Measurements from ENCODE around the gene POLA1. TPM values are rescaled to one million over a fixed set of nuclear protein-coding genes. Genes with fewer than 3 reads are reported as not detected.

POLA1 gene
- total and polyA plus RNA-seq, 4 experiments from 2014 or later, result 4.9 to 9.1 (median 7.0) TPM

- Histone ChIP-seq H3K27ac (ENCODE audit: low read depth, low read length) (no peak overlapping the region), H3K27me3 (ENCODE audit: insufficient read depth, low read length) (no peaks in the 10 kb centered on the region), H3K9me3 (ENCODE audit: control insufficient read depth in 1 of 2, low read length in 2 of 2) (no peaks in the 10 kb centered on the region), H3K36me3 (ENCODE audit: insufficient read depth, low read length) (no peaks in the 10 kb centered on the region), H3K4me3 (ENCODE audit: low read length in 2 of 2) (no peak overlapping the region), H3K4me1 (ENCODE audit: insufficient read depth, low read length) (peaks cover 12% of the 10 kb centered on the region)
- DNase-seq, result no peak
- no peak overlapping the region for H3K27ac Mint-ChIP-seq
- peaks cover 0 to 11% of the 10 kb centered on the region in 2 donors for H3K36me3 Mint-ChIP-seq
- H3K9me3 Mint-ChIP-seq, result no peaks in the 10 kb centered on the region
- intact Hi-C loops (cut with micrococcal nuclease), result no loop called here
- CTCF ChIA-PET (ENCODE audit: partially characterized antibody), result interaction anchor here (0.7 kb wide), 1 partner anchor 23 kb away, joined by 3 read pairs; no protein-coding TSS in a partner anchor
- H3K4me3 Mint-ChIP-seq, result no peak overlapping the region
- POLR2A ChIA-PET (ENCODE audit: partially characterized antibody), result no interaction called here
- peaks cover 6 to 27% (median 16%) of the 10 kb centered on the region in 4 donors for H3K4me1 Mint-ChIP-seq
- H3K27me3 Mint-ChIP-seq, result no peaks in the 10 kb centered on the region
These were observed 2.6 kb downstream of the POLA1 start for GRCh38 chrX:24696294-24696693.

GRCh38 chrX:24702362-24703184 is 8.9 kb downstream of the POLA1 start:
- Mint-ChIP-seq H3K4me1 (peaks cover 0 to 1% (median under 1%) of the 10 kb centered on the region in 4 donors), H3K4me3 (no peak overlapping the region), H3K27me3 (no peaks in the 10 kb centered on the region), H3K36me3 (peaks cover 11 to 30% of the 10 kb centered on the region in 2 donors), H3K9me3 (no peaks in the 10 kb centered on the region), H3K27ac (no peak overlapping the region)
- no peaks in the 10 kb centered on the region for H3K9me3 ChIP-seq (ENCODE audit: control insufficient read depth in 1 of 2, low read length in 2 of 2)
- CTCF ChIA-PET (ENCODE audit: partially characterized antibody), result interaction anchor here (0.8 kb wide), 1 partner anchor 27 kb away, joined by 3 read pairs; no protein-coding TSS in a partner anchor
- H3K36me3 ChIP-seq (ENCODE audit: insufficient read depth, low read length), result no peaks in the 10 kb centered on the region
- intact Hi-C loops (cut with micrococcal nuclease), result no loop called here
- H3K4me1 ChIP-seq (ENCODE audit: insufficient read depth, low read length), result no peaks in the 10 kb centered on the region
- DNase-seq, result no peak
- POLR2A ChIA-PET (ENCODE audit: partially characterized antibody), result no interaction called here
- no peaks in the 10 kb centered on the region for H3K27me3 ChIP-seq (ENCODE audit: insufficient read depth, low read length)
- H3K27ac ChIP-seq (ENCODE audit: low read depth, low read length), result no peak overlapping the region
- H3K4me3 ChIP-seq (ENCODE audit: low read length in 2 of 2), result no peak overlapping the region

GRCh38 chrX:24703185-24703494 is 9.4 kb downstream of the POLA1 start:
- H3K4me3 Mint-ChIP-seq, result no peak overlapping the region
- no peaks in the 10 kb centered on the region for H3K9me3 ChIP-seq (ENCODE audit: control insufficient read depth in 1 of 2, low read length in 2 of 2)
- no peaks in the 10 kb centered on the region for H3K4me1 ChIP-seq (ENCODE audit: insufficient read depth, low read length)
- no peak for DNase-seq
- H3K9me3 Mint-ChIP-seq, result no peaks in the 10 kb centered on the region
- no peaks in the 10 kb centered on the region for H3K27me3 Mint-ChIP-seq
- intact Hi-C loops (cut with micrococcal nuclease), result no loop called here
- CTCF ChIA-PET (ENCODE audit: partially characterized antibody), result interaction anchor here (0.8 kb wide), 1 partner anchor 27 kb away, joined by 3 read pairs; no protein-coding TSS in a partner anchor
- H3K4me1 Mint-ChIP-seq, result peaks cover 0 to 1% (median under 1%) of the 10 kb centered on the region in 4 donors
- H3K36me3 ChIP-seq (ENCODE audit: insufficient read depth, low read length), result no peaks in the 10 kb centered on the region
- no peak overlapping the region for H3K27ac Mint-ChIP-seq
- no peaks in the 10 kb centered on the region for H3K27me3 ChIP-seq (ENCODE audit: insufficient read depth, low read length)
- peaks cover 11 to 31% of the 10 kb centered on the region in 2 donors for H3K36me3 Mint-ChIP-seq
- no peak overlapping the region for H3K4me3 ChIP-seq (ENCODE audit: low read length in 2 of 2)
- POLR2A ChIA-PET (ENCODE audit: partially characterized antibody), result no interaction called here
- H3K27ac ChIP-seq (ENCODE audit: low read depth, low read length), result no peak overlapping the region

- H3K4me1 Mint-ChIP-seq, result peaks cover 0 to 1% (median 0%) of the 10 kb centered on the region in 4 donors
- H3K9me3 Mint-ChIP-seq, result peaks cover 0 to 2% (median 0%) of the 10 kb centered on the region in 8 donors
- H3K4me3 ChIP-seq (ENCODE audit: low read length in 2 of 2), result no peak overlapping the region
- H3K4me1 ChIP-seq (ENCODE audit: insufficient read depth, low read length), result no peaks in the 10 kb centered on the region
- H3K9me3 ChIP-seq (ENCODE audit: control insufficient read depth in 1 of 2, low read length in 2 of 2), result no peaks in the 10 kb centered on the region
- peaks cover 13 to 52% of the 10 kb centered on the region in 2 donors for H3K36me3 Mint-ChIP-seq
- no peak overlapping the region for H3K27ac Mint-ChIP-seq
- H3K4me3 Mint-ChIP-seq, result no peak overlapping the region
- no peak overlapping the region for H3K27ac ChIP-seq (ENCODE audit: low read depth, low read length)
- ChIA-PET CTCF (ENCODE audit: partially characterized antibody) (no interaction called here), POLR2A (ENCODE audit: partially characterized antibody) (no interaction called here)
- no peak for DNase-seq
- peaks cover 5% of the 10 kb centered on the region for H3K36me3 ChIP-seq (ENCODE audit: insufficient read depth, low read length)
- no peaks in the 10 kb centered on the region for H3K27me3 Mint-ChIP-seq
- H3K27me3 ChIP-seq (ENCODE audit: insufficient read depth, low read length), result no peaks in the 10 kb centered on the region
- intact Hi-C loops (cut with micrococcal nuclease), result no loop called here
These were observed 25.1 kb downstream of the POLA1 start for GRCh38 chrX:24718771-24719170.

- peaks cover 16 to 53% of the 10 kb centered on the region in 2 donors for H3K36me3 Mint-ChIP-seq
These were observed 26.3 kb downstream of the POLA1 start for GRCh38 chrX:24720036-24720435.

GRCh38 chrX:24728530-24728929 is 34.8 kb downstream of the POLA1 start:
- Histone ChIP-seq H3K9me3 (ENCODE audit: control insufficient read depth in 1 of 2, low read length in 2 of 2) (no peaks in the 10 kb centered on the region), H3K4me1 (ENCODE audit: insufficient read depth, low read length) (no peaks in the 10 kb centered on the region), H3K4me3 (ENCODE audit: low read length in 2 of 2) (no peak overlapping the region), H3K27me3 (ENCODE audit: insufficient read depth, low read length) (no peaks in the 10 kb centered on the region), H3K27ac (ENCODE audit: low read depth, low read length) (no peak overlapping the region), H3K36me3 (ENCODE audit: insufficient read depth, low read length) (peaks cover 5% of the 10 kb centered on the region)
- intact Hi-C loops (cut with micrococcal nuclease), result no loop called here
- CTCF ChIA-PET (ENCODE audit: partially characterized antibody), result no interaction called here
- no peaks in the 10 kb centered on the region for H3K27me3 Mint-ChIP-seq
- H3K27ac Mint-ChIP-seq, result no peak overlapping the region
- no peak overlapping the region for H3K4me3 Mint-ChIP-seq
- no peak for DNase-seq
- H3K36me3 Mint-ChIP-seq, result peaks cover 12 to 40% of the 10 kb centered on the region in 2 donors
- H3K4me1 Mint-ChIP-seq, result peaks cover 0 to 4% (median 0%) of the 10 kb centered on the region in 4 donors
- H3K9me3 Mint-ChIP-seq, result peaks cover 0 to 2% (median 0%) of the 10 kb centered on the region in 8 donors
- POLR2A ChIA-PET (ENCODE audit: partially characterized antibody), result no interaction called here

More at GRCh38 chrX:24720036-24720435, 26.3 kb downstream of the POLA1 start:
- no peaks in the 10 kb centered on the region for H3K27me3 ChIP-seq (ENCODE audit: insufficient read depth, low read length)
- no peak for DNase-seq
- intact Hi-C loops (cut with micrococcal nuclease), result no loop called here
- ChIA-PET CTCF (ENCODE audit: partially characterized antibody) (no interaction called here), POLR2A (ENCODE audit: partially characterized antibody) (no interaction called here)
- no peaks in the 10 kb centered on the region for H3K4me1 ChIP-seq (ENCODE audit: insufficient read depth, low read length)
- Mint-ChIP-seq H3K27me3 (no peaks in the 10 kb centered on the region), H3K9me3 (peaks cover 0 to 2% (median 0%) of the 10 kb centered on the region in 8 donors), H3K4me3 (no peak overlapping the region), H3K4me1 (peaks cover 0 to 3% (median 0%) of the 10 kb centered on the region in 4 donors), H3K27ac (no peak overlapping the region)
- H3K36me3 ChIP-seq (ENCODE audit: insufficient read depth, low read length), result peaks cover 5% of the 10 kb centered on the region
- H3K9me3 ChIP-seq (ENCODE audit: control insufficient read depth in 1 of 2, low read length in 2 of 2), result no peaks in the 10 kb centered on the region
- no peak overlapping the region for H3K4me3 ChIP-seq (ENCODE audit: low read length in 2 of 2)
- H3K27ac ChIP-seq (ENCODE audit: low read depth, low read length), result no peak overlapping the region

DNA sequence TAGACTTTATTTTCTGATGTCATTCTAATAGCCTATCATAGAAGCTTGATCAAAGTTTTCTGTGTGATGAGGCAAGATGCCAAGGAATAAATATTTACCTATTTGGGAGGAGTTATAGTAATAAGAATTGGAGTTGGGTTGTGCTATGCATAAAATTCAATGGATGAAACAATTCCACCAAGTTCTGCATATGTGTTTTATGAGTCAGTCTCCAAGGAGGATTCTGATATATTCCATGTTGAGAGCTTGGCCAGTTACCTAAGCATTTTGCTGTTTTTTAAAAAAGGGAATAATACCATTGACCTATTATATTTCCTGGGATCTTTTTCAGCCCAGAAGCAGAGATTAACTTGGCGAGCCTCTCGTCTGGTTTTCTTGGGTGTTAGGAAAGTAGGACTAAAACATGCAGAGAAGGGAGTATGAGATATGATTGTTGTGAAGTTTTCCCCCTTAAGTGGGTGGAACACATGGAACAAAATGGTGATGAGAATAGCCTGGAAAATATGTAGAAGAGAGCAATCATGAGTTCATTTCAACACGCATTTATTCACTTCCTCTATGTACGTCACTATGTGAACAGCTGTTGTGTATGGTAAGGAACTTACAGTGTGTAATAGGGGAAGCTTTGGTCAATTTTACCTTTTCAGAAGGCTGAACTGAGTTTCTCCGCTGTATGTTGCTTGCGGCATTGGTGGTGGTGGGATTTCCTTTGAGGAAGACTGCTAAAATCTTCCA is 39.2 kb downstream of the POLA1 start:
- no peaks in the 10 kb centered on the region for H3K27me3 Mint-ChIP-seq

More for the DNA sequence above, 39.2 kb downstream of the POLA1 start:
- intact Hi-C loops (cut with micrococcal nuclease), result no loop called here
- Histone ChIP-seq H3K36me3 (ENCODE audit: insufficient read depth, low read length) (no peaks in the 10 kb centered on the region), H3K27ac (ENCODE audit: low read depth, low read length) (no peak overlapping the region), H3K4me1 (ENCODE audit: insufficient read depth, low read length) (no peaks in the 10 kb centered on the region), H3K4me3 (ENCODE audit: low read length in 2 of 2) (no peak overlapping the region), H3K27me3 (ENCODE audit: insufficient read depth, low read length) (no peaks in the 10 kb centered on the region), H3K9me3 (ENCODE audit: control insufficient read depth in 1 of 2, low read length in 2 of 2) (no peaks in the 10 kb centered on the region)
- H3K4me3 Mint-ChIP-seq, result no peak overlapping the region
- POLR2A ChIA-PET (ENCODE audit: partially characterized antibody), result no interaction called here
- no peak for DNase-seq
- CTCF ChIA-PET (ENCODE audit: partially characterized antibody), result no interaction called here
- peaks cover under 1 to 21% of the 10 kb centered on the region in 2 donors for H3K36me3 Mint-ChIP-seq
- peaks cover 0 to 2% (median 0%) of the 10 kb centered on the region in 8 donors for H3K9me3 Mint-ChIP-seq
- H3K27ac Mint-ChIP-seq, result no peak overlapping the region
- no peaks in the 10 kb centered on the region for H3K4me1 Mint-ChIP-seq

All from CD4-positive, alpha-beta memory T cell (primary cell).